HG02623 (cell line): ENCODE measurements around the gene RFX8.
"Not testable (repeated sequence)": the region's sequence is repeated elsewhere in the genome, so short reads cannot be mapped to it uniquely, and the experiment has no call there.

ENCODE experiments used
- ATAC-seq: cut with Tn5 transposase; IDR thresholded peaks from one replicate; pipeline ENCODE4 v1.9.1; 2021; ENCODE audit warnings: moderate library complexity; ENCODE audit not compliant: unreplicated experiment

The RFX8 gene

DNA sequence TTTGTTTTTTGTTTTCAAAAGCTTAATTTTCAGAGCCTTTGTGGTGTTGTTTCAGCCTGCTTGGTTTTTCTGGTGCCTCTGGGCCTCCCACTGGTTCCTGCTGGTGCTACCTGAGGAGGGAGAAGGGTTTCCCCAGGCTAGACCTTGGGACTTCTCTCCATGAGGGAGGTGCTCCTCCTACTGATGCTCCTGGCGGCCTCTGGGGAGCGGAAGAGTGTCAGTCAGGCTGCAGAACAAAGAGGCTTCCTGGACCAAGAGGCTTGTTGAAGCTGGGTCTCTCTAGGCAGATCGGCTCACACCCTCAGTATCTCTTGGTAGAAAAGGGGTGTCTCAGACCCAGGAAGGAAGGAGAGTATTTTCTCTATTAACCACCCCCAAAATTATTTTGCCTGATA, 32.2 kb downstream of the RFX8 start:
- ATAC-seq, result no peak

DNA sequence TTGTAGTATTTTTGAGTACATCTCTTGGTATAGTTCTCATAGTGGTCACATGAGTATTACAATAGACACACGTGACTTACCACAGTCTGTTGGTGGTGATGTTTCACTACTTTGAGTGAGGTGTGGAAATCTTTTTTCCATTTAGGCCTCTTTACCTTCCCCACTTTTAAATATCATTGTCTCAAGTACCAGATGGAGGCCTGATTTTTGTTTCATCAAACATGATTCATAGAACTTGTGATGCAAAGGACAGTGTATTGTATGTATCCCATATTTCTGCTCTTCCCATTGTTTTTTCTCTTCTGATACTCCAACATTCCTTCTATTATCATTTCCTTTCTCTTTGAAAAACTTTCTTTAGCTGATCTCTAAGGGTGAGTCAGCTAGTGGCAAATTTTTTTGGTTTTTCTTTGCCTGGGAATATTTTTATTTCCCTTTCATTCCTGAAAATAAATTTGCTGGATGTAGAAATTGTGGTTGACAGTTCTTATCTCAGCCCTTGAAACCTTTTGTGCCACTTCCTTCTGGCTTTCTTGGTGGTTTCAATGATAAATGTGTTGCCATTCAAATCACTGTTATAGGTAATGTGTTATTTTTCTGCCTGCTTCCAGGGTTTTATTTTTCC, 32.8 kb downstream of the RFX8 start:
- ATAC-seq, result no peak

DNA sequence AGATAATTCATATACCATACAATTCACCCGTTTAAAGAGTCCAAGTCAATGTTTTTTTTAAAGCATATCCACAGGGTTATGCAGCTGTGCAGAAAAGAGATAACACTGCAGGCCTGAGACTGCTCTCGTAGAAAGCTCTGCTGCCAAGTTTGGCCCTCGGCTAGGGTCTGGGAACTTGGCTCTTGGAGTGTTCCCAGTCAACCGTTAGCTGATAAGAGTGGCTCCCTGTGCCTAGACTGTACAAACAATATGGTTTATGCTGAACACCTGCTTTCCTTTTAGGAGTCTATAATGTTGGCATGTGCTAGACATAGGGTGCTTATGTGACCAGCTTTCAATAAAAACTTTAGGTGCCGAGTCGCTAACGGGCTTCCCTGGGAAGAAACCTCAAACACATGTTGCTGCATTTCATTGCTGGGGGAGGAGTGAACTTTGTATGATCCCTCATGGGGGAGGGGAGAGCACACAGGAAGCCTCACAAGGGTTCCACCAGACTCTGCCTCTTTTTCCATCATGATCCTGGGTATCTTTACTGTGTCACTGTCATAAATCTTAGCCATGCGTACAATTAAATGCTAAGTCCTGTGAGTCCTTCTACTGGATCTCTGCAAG, 34.7 kb downstream of the RFX8 start:
- ATAC-seq, result no peak

DNA sequence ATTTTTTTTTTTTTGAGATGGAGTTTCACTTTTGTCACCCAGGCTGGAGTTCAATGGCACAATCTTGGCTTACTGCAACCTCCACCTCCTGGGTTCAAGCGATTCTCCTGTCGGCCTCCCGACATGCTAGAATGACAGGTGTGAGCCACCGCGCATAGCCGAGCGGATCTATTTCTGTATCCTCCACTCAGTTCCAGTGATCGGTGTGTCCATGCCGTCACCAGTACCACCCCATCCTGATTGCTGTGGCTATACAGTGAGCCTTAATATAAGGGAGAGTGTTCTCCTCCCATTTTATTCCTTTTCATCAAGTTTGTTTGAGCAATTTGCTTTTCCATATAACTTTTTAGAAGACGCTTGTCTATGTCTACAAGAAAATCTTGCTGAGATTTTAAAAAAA, 35.2 kb downstream of the RFX8 start:
- ATAC-seq, result no peak

DNA sequence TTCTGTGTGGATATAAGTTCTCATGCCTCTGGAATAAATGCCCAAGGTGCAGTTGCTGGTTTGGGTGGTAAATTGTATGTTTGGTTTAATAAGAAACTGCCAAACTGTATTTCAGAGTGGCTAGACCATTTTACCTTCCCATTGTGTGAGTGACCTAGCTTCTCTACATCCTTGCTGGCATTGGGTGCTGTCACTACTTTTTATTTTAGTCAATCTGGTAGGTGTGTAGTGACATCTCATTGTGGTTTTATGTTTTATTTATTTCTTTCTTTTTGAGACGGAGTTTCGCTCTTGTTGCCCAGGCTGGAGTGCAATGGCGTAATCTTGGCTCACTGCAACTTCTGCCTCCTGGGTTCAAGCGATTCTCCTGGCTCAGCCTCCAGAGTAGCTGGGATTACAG, 36.4 kb downstream of the RFX8 start:
- not testable (repeated sequence) for ATAC-seq

DNA sequence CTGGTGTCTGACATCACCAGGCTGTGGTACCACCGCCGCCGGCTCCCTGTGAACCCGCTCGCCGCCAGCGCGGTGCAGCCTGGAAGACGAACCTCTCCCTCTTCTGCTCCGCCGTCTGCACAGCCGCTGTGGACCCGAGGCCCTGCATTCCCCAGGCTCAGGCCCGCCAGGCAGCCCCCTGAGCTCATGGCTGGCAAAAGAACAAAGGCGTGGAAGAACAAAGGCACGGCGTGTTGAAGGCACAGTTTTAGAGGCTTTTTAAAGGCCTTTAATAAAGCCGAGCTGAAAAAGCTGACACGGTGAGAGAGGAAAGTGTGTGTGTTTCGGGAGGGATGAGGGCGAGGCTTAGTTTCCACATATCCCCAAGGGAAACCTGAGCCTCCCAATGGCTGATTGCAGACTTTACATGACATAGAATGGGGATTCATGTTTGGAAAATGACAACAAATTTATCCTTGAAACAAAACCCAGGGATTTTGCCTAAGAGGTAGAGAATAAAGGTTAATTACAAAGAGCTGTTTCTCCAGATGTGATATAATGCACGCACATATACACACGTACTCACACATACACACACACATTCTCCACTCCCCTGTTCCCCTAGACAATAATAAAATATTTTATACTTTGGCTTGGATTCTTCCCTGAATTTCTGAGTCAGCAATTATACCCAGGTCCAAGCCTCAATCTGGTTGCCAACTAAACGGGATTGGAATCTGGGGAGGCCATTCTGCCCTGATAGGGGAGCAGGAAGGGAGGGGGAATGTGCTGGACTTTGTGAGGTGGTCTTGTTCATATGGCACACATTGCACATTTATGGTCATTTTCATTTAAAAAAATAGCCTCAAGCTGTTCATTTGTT, 39.7 kb downstream of the RFX8 start:
- no peak for ATAC-seq

DNA sequence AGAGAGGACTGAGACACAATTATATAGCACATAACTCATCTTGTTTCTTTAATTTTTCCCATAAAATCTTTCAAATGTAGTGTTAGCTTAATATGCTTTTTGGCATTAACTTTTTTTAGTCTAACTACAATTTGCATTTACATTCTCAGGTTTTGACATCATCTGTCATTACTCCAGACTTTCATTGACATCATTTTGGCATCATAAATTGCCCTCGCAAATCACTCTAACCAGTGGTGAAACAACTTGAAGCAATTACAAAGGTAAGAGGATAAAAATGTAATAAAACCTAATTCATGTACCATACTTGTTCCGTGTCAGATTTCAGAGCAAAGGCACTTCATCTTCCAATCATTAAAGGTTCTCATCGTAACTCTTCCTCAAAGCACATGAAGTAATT, 41.4 kb downstream of the RFX8 start:
- ATAC-seq, result no peak

DNA sequence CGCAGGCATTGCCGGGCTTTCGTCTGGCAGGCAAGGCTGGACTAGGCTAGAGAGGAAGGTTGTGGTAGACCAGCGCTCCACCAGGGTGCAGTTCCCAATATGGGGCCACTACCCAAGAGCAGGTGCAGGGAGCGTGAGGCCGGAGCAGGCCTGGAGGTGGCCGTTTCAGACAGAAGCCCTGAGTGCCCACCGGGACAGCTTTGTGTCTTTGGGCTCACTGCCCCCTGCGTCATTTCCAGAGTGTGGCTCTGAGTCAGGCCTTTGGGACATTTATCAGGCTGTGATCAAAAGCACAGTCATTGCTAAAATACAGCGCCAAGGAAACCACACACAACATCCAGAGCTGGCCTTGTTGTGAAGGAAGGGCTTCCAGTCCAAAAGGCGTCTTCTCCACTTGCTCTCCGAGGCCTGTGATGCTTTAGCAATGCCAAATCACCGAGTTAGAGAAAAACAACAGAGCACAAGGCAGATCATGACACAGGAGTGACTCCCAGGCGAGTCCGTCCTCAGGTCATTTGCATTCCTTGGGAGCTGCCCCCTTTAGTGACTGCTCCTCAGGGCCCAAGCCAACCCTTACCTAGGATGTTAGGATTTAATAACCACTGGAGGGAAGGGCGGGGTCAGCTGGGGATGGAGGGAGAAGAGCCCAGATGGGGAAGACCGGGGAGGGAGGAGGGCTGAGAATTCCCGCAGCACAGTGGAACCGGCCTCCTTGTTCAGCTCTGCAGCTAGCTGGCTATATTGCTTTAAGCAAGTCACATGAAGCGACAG, 42.3 kb downstream of the RFX8 start:
- ATAC-seq, result no peak

DNA sequence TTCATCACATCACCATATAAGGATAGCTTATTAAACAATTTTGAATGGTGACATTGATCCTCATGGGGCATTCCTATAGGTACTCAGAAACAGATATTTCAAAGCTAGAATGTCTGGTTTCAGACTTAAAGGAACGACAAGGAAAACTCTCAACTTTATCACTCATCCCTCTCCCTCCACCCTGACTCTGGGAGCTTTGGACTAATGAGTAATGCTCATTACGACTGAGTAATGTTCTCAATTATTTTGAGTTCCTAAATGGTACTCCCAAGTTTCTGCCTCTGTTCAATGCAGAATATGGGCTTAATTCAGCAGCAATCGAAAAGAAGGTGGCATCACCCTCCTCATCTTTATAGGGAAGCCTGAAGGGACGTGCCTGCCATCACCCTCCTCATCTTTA, 43.4 kb downstream of the RFX8 start:
- no peak for ATAC-seq

DNA sequence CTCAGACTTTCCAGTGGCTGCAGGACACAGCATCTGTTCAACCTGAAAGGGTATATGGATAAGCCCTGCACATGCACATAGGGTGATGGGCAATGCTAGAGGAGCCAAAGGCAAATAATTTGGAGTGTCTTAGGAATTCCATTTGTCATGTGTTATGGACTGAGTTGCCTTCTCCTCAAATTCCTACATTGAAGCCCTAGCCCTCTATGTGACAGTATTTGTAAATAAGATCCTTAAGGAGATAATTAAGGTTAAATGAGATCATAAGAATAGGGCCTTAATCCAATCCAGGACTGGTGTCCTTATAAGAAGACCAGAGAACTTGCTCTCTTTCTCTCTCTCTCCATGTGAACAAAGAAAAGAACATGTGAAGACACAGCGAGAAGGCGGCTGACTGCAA, 44.8 kb downstream of the RFX8 start:
- ATAC-seq, result no peak

DNA sequence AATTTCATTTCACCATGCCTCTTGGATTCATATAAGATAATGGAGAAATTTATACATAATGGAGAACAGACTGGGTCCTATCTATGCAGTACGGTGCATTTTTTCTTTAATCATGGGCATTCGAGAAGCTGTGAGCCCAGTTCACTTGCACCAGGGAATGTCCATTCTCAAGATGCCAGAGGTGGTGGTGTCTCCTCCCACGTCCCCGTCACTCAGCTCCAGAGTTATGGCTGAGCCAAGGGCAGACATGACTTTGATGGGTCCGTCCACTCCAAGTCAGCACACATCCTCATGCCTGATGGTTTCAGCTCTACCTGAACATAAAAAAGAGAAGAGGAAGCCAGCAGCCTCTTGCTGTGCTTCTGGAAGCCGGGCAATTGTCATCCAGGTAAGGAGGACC, 45.5 kb downstream of the RFX8 start:
- ATAC-seq, result no peak

DNA sequence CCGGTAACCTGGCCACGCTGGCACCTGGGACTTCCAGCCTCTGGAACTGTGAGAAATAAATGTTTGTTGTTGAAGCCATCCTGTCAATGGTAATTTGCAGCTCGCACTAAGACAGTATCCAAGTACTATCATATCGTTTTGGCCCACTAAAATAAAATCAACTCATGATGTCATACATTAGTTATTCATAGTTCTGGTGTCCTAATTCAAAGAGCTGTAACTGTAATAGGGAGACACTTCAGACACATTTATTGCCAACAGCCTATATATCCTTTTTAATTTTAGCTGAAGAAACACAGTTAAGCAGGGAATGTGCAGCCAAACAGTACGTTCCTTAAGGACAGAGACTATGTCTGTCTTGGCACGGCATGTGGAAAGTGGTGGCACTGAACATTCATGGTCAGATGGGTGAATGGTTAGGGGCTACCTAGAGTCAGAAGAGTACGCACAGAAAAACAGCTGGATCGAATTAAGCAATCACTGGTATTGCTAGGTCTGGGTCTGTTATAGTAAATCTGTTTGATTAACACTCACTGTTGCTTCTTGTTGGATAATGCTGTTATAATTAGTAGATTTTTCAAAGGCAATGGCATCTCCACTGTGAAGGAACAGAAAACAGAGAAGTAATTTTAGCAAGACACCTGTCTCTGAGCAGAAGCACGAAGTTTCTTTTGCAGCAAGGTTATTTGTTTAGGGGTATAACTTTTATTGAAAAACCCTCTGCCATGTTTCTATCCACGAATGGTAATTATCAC, 46.3 kb downstream of the RFX8 start:
- ATAC-seq, result no peak

DNA sequence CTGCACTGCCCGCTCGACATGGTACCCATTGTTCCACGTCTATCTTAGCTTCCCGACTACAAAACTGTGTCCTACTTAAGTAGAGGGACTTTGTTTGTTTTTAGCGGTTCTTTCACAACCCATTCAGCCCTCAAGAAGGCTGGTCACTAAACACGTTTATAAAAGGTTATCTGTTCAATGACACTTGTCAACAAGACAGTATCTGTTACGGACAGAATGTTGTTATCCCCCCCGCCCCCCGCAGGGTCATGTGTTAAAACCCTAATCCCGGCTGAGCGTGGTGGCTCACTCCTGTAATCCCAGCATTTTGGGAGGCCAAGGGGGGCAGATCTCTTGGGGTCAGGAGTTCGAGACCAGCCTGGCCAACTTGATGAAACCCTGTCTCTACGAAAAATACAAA, 47.2 kb downstream of the RFX8 start:
- ATAC-seq, result no peak

DNA sequence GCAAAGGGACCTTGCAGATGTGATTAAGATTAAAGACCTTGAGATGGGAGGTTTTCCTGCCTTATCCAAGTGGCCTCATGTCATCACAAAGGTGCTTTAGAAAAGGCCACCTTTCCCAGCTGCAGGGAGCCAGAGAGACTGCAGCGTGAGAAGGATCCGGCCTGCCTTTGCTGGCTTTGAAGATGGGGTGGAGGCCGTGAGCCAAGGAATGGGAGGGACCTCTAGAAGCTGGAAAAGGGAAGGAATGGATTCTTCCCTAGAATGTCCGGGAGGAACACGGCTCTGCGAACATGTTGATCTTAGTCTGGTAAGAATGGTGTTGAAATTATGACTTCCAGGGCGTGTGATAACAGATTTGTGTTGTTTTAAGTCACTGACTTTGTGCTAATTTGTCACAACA, 47.7 kb downstream of the RFX8 start:
- ATAC-seq, result no peak

DNA sequence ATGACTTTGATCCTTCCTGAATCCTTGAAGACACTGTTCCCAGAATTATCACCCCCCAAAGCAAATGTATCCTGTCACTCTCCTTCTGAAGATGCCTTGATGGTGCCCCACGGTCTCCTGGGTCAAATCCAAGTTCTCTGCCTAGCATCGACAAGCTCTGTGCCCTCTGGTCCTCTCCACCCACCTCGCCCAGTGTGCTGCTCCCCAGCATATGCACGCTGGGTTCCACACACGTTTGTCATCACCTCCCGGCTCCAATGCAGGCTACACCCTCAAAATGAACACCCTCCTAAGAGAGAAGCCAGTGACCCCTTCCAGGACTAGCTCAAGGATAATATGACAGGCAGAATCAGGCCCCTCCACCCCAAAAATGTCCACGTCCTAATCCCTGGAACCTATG, 48.1 kb downstream of the RFX8 start:
- ATAC-seq, result no peak

DNA sequence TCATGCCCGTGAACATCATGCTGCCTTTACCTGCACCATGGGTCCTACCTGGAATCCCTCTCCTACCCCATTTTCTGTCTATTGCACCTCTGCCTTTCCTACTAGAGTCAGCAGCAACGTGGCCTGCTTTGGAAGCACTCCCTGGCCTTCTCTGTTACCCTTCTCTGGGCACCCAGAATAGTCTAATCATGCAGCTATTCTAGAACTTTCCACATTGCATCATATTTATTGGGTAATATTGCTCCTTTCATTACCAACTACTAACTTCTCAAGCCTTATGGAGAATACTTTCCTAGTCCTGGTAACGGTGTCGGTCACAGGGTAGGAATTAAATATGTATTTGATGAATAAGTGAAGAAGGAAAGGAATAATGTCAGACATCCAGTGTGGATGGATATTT, 54.3 kb downstream of the RFX8 start:
- ATAC-seq, result no peak

DNA sequence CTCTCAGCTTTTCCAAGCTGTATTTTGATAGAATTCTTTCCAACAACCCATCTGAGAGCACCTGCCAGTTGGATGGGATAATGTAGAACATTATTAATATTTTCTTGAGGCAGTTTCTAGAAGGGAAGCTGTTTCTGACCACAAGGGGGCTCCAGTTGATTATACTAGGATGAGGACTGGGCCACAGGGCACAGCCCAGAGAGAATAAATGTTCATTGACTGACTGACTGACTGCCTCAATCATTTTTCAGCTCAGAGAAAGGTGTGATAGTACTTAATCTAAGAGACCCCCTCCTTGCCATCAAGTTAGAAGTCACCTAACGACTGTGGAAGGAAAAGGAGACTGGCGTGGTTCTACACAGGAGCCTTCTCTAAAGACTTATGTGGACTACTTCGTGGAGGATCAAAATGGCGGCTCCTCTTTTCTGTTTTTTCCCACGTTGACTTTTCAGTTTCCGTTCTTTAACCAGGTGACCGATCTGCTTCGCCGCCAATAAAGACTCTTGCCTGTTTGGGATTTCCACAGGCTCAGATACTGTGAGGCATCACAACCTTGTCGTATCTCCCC, 55.7 kb downstream of the RFX8 start:
- ATAC-seq, result no peak

DNA sequence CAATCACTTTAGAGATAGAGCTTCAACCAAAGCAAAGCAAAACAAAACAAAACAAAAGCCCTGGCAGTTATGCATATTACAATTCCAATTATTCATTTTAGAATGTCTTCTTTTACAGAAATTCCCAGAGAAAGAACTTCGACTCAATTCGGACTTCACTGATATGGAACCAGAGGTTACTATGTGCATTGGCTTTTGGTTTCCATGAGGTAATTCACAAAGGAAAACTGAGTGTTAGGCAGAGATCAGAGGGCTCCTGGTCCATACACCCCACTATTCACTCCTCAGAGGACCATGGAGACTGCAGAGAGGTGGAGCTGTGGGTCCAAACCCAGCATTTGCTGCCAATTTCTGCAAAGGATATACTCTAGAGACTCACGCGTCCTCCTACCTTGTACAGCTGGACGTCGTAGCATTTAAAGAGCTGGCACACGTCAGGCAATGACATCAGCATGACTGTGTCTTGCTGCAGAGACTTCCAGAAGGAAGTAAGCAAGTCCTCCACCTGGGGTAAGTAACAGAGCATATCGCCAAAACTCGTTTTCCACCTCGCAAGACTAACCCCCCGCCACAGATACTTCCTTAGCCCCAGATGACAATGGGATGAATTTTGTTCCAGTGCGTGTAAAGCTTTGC, 56.3 kb downstream of the RFX8 start:
- no peak for ATAC-seq

DNA sequence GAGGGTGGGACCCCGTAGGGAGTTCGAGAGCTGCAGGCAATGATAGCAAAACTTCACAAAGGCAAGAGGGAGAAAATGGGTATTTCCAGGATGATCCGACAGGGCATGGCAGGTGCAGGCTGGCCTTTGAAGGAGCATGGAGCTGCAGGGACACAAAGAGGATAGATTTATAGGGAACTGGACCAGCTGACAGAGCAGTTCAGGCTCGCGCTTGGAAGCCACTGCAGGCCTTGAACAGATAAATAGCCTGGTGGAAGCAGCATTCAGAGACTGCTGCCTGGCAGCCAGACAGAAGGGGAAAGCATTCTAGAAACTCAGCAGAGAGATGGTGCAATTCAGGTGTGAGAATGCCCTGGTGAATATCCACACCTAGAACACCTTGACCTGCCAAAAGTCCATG, 58.3 kb downstream of the RFX8 start:
- no peak for ATAC-seq

DNA sequence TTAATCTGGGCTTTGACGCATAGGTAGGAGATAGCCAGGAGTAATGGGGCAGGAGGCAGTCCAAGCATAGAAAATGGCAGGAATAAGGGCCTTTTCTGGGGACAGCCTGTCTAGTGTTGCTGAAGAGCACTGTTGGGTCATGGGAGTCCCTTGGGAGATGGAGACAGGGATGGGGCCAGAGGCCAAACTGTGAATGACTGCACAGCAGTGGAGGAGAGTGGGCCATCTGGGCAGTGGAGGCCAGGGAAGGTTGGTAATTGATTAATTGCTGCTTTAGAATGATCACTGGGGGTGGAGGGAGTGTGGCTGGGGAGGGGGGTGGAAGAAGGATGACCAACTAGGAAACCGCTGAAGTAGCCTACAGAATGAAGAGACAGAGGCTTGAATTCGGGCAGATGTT, 59.0 kb downstream of the RFX8 start:
- ATAC-seq, result no peak
